CD1c-positive myeloid dendritic cell (primary cell): ENCODE measurements around the gene KLHL4.
"Not testable (repeated sequence)": the region's sequence is repeated elsewhere in the genome, so short reads cannot be mapped to it uniquely, and the experiment has no call there.

Source experiments
- DNase-seq: peaks from one replicate; pipeline ENCODE4 v3.0.0-alpha.2; 2016; ENCODE audit errors: extremely low spot score

Gene KLHL4

GRCh38 chrX:87517571-87518141 is at the start of gene KLHL4:
Gene KLHL4, plus strand, starts transcription at chrX:87517802. Its CDS starts 92 bp downstream, at chrX:87517894.
- DNase-seq, result no peak

DNA sequence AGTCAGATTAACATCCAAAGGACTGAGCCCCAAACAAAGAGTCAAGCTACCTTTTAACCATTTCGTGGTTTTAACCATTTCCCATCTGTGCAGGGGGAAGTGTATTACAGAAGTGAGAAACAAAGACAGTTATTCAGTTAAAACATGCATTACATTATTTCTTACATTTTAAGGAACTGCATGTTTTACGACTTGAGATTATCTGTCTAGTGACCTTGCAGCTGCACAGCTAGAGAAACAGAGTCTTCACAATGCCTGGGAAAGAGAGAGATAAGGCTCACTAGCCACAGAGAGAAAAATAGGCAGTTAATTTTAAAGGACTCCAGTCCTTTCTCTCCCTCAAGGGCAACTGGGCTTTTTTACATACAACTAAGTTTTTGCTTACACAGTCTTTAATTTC is 48.7 kb upstream of the KLHL4 start:
- DNase-seq, result no peak

DNA sequence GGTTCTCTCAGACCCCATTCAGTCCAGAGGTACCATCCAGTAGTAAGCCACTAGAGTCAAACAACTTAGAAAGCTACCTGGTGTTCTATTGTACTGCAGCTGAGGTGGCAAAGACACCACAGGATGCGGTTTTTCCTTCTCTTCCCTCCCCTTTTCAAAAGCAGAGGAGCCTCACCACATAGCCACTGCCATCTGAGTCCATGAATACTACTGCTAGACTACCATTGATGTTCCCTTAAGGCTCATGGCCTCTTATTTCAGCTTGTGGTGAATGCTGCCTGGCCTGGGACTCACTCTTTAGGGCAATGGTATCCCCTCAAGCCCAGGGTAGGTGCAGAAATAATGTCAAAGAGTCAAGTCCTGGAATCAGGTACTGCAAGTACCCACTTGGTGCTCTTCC is 41.8 kb upstream of the KLHL4 start:
- DNase-seq, result no peak

GRCh38 chrX:87478703-87479102 is 38.9 kb upstream of the KLHL4 start:
- not testable (repeated sequence) for DNase-seq

DNA sequence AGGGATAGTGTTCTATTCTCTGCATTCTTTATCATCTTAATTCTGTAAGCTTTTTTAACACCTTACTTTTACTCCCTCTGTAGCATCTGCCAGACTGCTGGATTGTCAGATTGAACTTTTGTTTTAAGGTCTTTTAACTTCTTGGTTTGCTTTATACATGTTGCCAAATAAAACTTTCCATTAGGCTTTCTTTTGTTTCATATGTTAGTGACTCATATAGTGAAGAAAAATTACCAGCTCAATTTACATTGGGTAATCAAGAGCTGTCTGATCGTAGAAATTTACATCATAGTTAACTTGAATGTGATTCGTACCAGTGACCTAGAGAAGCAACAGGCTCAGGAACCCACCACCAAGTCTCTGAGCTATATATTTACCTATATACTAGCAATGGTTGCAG is 28.5 kb upstream of the KLHL4 start:
- DNase-seq, result no peak

DNA sequence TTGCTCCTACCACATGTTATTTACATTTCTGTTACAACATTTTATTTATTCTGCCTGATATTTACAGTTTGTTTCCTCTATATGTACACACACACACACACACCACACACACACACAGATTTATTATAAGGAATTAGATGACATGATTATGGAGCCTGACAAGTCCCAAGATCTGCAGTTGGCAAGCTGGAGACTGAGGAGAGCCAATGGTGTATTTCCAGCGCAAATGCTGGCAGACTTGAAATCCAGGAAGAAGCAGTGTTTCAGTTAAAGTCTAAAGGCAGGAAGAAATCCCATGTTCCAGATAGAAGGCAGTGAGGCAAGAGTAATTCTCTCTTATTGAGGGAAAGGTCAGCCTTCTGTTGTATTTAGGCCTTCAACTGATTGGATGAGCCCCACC is 1.8 kb upstream of the KLHL4 start:
- no peak for DNase-seq

DNA sequence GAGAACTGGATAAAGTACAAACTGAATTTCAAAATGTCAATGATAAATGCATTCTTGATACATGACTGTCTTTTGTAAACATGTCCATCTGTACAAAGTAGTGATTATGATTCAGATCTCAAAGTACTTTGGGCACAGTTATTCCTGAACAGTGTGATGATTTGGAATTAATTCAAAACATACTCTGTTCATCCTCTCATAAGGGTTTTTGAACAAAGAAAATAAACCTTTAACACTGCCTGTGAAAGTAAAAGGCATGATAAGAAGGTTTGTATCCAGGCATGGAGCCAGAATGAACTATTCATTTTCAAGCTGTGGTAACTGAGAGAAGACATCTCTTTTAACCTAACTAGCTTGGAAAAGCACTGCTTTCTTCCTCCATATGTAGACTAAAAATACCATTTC is 883 bp upstream of the KLHL4 start:
- DNase-seq, result no peak

DNA sequence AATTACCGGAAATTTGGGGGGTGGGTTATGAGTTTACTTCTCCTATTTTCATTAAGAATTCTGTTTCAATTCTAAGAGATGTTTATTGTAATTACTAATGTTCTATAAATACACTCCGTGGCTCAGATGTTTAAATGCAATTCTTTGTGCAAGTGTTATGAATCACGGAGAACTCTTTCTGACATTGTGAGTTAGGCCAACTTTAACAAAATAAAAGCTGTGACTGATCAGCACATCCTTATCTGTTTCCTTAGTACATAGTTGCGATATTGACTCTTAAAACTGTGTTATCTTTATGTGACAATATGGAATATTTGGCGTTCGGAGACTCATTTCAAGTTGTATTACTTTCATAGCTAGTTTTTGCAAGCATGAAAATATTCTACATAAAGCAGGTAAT is 902 bp downstream of the KLHL4 start:
- no peak for DNase-seq

DNA sequence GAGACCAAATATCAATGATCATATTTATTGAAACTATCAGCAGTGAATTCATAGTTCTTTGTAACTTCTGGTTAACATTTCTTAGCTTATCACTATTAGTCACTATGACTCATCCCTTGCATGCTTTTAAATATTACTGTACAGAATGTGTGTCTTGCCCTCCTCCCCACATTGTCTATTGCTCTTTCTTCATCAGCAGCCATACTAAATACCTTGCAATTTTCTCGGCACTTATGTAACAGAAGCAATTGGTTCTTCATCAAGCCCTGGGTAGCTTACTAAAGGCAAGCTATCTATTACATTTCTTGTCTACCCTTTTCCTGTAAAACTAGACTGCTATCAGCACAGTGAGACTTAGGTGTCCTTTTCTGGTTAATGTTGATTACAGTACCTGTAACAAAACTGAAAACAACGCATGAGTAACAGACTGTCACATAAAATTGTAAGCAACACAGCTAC is 8.2 kb downstream of the KLHL4 start:
- no peak for DNase-seq

GRCh38 chrX:87526281-87526680 is 8.7 kb downstream of the KLHL4 start:
- DNase-seq, result no peak

GRCh38 chrX:87528487-87528886 is 10.9 kb downstream of the KLHL4 start:
- no peak for DNase-seq

DNA sequence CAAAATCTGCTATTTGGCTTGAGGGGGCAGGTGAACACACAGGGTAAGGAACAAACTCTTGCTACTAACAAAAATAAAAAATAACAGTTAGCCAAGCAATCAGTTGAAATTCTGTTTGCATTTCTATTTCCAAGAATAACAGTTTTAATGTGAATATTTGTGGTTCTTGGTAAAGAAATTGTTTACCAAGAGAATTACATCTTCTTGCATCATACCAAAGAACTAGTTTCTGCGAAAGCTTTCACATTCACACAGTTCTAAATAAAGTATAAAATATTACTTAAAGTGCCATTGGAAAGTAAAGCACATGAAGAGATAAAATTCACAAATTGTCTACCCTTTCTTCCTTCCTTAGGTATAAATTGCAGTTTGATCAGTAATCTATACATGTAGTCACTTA is 54.4 kb downstream of the KLHL4 start:
- no peak for DNase-seq

- no peak for DNase-seq
Measured at GRCh38 chrX:87572901-87573300, 55.3 kb downstream of the KLHL4 start.

GRCh38 chrX:87578978-87579377 is 61.4 kb downstream of the KLHL4 start:
- DNase-seq, result no peak

DNA sequence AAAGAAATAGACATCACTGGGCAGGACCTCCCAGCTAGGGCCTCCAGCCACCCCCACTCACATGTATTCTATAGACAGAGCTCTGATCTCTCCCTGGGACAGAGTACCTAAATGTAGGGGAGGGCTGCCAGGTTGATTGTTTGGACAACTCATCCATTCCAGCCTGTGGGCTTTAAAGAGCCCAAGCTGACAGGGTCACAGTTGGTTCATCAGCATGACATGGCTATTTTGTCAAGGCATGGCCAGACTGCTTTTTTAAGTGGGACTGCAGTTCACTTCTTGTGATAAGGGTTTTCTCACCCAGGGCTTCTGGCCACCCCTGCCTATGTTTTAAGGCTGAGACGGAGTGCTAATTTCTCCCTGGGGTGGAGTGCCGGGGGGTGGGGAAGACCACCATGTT is 63.3 kb downstream of the KLHL4 start:
- DNase-seq, result no peak

DNA sequence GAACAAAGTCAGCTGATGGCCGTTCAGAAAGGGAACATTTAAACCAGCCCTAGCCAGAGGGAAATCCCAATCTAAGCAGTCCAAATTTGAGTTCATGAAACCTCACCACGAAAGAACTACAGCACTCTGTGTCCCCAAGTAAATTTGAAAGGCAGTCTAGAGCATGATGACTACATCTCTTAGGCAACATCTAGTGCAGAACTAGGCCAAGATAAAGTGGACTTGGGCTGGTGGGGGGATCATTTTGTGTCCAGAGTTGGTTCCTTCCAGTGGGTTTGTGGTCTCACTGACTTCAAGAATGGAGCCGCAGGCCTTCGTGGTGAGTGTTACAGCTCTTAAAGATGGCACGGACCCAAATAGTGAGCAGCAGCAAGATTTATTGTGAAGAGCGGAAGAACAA is 64.9 kb downstream of the KLHL4 start:
- DNase-seq, result no peak

DNA sequence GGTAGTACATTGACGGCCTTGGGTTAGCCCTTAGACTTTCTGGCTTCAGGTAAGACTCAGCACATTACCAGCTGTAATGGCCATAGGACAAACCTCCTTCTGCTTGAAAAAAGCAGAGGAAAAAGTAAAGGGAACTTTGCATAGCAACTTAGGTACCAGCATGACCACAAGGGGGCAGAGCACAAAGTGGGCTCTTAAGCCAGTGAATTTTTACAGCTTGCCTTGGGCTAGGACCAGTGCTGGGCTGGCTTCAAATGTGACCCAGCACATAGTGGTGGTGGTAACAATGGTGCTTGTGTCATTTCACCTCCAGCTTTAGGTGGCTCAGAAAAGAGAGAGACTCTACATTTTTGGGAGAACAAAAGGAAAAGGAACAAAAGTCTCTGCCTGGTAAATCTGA is 66.1 kb downstream of the KLHL4 start:
- no peak for DNase-seq

GRCh38 chrX:87616371-87616770 is 98.8 kb downstream of the KLHL4 start:
- no peak for DNase-seq

GRCh38 chrX:87621697-87622096 is 104.1 kb downstream of the KLHL4 start:
- DNase-seq, result no peak

DNA sequence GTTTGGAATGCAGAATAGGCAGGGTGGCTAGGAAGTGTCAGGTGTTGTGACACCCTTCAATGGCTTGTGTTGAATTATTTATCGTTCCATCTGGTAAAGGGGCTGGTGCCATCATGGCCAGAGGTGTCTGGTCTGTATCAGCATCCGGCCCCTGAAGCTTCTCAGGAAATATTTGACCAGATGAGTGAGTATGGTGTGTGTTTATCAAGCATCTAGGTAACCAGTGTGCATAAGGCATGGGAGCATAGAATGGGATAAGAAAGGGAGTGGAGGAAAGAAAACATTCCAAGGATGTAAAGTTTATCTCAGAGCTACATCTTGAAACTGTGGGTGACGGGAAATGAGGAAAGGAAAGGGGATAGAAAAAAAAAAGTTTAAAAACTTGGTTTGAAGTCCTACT is 109.4 kb downstream of the KLHL4 start:
- no peak for DNase-seq

DNA sequence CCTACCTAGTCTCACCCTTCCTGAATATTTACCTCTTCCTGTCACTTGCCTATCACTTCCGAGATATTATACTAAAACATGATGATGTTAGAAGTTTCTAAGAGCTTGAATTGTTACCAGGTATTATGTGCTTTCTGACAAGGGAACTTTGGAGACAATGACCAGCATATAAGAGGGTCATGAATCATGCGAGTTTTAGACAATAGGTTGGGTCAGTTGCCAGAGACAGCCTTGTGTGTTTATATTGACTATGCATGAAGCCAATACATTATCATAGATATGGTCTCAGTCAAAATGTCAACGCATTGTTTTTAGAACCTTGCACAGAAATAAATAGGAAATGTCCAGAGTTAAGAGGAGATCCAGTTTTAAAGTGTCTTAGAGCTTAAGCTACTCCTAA is 116.8 kb downstream of the KLHL4 start:
- no peak for DNase-seq

- no peak for DNase-seq
Measured at GRCh38 chrX:87636533-87636932, 118.9 kb downstream of the KLHL4 start.

GRCh38 chrX:87641439-87641838 is 123.8 kb downstream of the KLHL4 start:
- DNase-seq, result not testable (repeated sequence)

- no peak for DNase-seq
Measured at GRCh38 chrX:87661761-87662160, 144.2 kb downstream of the KLHL4 start.
